ENCODE measurements around the gene GNB2.

GRCh38 chr7:100671353-100672327, 1.9 kb upstream of the GNB2 start:
- TF ChIP-seq CTCF (IDR thresholded peaks at IDR 0.05) (no peak), POLR2AphosphoS5 (IDR thresholded peaks at IDR 0.05) (no peak), POLR2A (IDR thresholded peaks at IDR 0.05) (no peak)

Data from stomach (tissue), 4 donors.